Ramos (cell line): ENCODE data around the gene KDELR3.

Experiments used
- in situ Hi-C: fragments of 300-500 bp; cut with MboI; formaldehyde crosslinking; loops from one replicate; pipeline ENCODE4 v1.14.3; 2022; ENCODE audit warnings: low sequenced_read_pairs; ENCODE audit not compliant: unreplicated experiment

The KDELR3 gene

DNA sequence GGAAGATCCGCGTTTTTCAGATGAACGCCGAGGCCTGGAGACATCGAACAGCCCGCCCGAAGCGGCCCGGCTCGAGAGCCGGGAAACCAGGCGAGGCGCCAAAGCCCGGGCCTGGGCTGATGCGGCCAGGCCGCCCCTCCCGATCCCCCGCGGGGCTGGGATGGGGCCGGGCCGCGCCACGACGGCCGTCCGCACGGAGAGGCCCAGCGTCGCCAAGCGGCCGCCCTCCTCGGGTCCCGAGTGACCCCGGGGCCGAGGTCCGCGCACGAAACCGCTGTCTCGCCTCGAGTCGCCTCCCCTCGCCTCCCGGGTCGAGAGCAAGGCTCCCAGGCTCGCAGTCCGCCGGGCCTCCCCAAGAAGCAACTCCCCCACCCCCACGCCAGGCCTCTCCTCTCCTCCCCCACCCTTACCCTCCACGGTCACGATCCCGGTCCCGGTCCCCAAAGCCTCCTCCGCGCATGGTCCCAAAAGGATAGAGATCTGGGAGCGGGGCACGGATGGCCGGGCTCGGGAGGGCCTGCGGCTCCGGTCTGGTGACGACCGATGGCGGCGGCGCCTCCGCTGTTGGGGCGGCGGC, 37.7 kb downstream of the KDELR3 start:
- in situ Hi-C loops, result no loop called here

DNA sequence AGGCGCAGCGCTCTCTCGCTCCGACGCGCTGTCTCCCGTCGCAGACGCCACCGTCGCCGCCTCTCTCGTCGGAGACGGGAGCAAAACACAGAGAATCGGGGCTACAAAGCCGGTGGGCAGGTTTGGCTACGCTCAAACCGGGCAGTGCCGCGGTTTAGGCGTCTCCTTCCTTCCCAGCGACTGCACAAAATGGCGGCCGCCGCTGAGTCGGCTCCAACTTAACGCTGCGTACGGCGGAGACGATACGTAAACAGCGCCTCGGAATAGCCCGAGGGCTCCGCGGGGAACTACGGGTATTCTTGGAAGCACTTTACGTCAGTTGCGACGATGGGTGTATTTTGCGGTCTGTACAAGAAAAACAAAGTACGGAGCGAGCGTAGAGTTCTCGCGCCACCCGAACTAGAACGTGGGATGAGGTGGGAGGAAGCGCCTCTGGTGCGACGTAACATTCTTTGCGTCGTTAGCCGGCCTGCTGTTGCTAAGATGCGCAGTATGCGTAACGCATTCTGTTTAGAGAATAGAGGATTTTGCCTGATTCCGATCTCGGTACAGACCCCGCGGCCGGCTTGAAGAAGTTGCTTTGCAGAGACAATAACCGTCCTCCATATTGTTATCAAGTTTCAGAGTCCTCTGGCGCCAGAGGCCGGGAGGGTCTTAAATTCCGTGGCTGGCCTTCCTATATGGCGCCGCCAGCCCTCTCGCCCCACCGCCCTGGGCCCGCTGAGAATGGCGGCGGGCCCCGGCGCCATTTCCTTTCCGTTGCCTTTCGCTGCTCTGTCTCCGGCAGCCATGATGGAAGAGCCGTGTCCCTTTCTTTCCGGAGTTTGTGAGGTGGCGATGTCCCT, 38.4 kb downstream of the KDELR3 start, which contains the start of gene DDX17:
TSS of gene DDX17 (minus strand) at position 194 of the 845 bp plus-strand sequence.
- in situ Hi-C loops, result no loop called here

DNA sequence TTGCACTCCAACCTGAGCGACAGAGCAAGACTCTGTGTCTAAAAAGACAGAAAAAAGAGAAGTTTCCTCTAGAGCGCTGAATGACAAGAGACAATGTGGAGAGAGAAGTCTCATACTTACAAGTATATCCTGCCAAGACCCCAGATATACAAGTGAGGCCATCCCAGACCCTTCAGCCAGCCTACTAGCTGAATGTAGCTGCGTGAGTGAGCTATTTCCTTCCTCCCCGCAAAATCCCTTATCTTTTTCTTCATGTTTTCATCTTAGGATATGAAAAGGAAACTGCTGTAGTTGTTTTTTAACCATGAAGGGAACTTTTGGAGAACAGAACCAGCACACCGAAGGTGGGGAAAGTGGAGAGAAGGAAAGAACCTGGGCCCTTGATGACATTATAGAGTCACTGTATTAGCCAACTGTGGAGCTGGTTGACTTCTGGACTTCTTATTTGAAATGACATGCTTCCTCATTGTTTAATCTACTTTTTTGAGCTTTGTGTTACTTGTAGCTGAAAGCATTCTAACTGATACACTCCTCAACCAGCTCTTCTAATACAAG, 42.6 kb downstream of the KDELR3 start:
- in situ Hi-C loops, result no loop called here

DNA sequence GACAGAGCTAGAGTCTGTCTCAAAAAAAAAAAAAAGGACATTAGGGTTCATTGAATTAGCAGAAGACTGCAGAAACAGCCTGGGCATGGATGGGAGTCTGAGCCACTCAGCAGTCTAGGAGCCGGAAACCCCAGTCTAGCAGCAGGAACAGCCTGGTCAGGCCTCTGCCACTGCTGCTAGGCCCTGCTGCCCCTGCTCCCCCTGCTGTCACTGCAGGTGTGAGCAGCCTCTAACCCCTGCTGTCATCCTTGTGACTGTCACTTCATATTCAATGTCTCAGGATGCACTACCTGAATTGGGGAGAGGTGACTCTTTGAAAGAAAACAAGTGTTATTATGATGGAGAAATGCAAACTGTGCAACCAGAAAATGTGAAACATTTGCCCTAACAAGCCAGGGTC, 45.2 kb downstream of the KDELR3 start:
- in situ Hi-C loops, result no loop called here

DNA sequence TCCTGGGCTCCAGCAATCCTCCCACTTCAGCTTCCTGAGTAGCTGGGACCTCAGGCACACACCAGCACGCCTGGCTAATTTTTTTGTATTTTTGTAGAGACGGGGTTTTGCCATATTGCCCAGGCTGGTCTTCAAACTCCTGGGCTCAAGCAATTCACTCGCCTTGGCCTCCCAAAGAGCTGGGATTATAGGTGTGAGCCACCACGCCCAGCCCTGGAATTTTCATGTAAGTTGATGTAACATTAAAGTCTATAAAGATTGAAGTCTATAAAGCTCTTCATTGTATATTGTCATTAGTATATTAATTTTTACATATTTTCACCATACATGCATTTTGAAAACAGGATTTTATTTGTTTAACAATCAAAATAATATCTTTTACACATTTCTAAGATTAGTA, 50.7 kb downstream of the KDELR3 start:
- in situ Hi-C loops, result no loop called here

DNA sequence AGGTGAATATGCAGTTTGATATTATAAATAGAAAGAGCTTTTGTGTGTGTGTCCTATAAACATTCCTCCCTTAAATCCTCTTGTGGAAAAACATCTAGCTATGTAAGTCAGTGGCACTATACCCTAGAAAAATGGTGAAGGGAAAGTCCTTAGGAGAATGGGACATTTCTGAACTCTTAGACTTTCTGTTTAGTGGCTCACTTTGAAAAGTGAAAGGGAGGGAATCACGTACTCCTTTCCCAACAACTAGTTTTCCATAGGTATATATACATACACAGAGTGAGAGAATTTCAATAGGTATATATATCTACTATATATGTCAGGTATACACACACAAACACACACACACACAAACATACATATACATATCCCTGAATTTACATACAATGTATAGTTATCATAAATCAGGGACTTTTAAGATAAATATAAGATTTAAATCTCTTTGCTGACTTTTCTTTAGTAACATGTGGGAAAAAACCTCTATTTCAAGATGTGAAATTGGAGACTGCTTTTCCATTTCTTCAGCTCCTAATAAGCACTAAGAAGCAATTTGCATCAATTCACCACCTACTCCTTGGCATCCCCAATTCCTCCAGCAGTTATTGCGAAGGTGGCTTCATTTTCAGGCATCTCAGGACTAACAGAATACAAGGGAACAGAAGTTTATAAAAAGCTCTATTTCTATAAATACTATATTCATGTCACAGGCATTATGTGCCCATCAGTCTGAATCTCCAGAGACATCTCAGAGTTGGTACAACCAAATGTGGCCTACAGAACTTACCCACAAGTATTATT, 51.8 kb downstream of the KDELR3 start:
- in situ Hi-C loops, result no loop called here

DNA sequence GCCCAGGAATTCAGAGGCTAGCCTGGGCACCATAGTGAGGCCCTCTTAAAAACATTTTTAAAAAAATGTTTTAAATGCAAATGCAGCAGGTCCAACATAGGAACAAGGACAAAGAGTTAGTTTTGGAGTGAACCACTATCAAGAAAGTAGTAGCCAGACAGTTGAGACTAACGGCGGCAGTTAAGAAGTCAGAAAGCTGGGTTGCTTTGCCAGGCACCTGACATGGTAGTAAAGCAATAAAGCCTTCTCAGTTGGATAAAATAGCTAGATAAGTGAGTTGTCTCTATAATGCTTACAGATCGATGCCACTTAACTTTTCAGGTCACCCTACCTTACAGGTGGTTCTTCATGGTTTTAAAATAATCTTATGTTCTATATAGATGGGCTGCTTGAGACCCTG, 55.1 kb downstream of the KDELR3 start:
- in situ Hi-C loops, result no loop called here

DNA sequence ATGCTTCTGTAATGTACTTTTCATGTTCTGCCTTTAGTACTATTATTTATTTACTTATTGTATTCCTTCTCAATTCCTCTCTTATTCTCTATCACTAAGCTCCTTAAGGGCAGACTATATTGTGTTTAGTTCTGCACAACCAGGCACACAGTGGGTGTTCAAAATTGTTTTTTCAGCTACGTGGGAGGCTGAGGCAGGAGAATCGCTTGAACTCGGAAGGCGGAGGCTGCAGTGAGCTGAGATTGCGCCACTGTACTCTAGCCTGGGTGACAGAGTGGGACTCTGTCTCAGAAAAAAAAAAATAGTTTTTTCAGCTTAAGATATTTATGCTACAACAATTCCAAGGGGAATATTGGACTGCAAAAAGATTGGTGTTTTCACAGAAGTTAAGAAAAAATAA, 55.6 kb downstream of the KDELR3 start:
- in situ Hi-C loops, result no loop called here

DNA sequence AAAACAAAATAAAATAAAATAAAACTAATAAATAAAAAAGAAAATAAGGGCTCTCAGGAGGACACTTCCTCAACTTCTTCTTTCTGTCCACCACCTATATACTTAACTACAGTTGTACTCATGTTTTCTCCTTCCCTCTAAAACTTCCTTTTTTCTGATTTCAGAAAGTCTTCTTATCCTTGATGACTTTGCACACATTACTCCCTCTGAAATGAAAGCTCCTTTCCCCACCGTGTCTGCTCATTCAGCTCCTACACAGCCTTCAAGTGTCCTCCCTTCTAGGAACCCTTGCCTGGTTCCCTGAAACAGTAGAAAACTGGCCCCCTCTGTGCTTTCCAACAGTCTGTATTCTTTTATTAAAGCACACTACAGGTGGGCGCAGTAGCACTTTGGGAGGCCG, 56.5 kb downstream of the KDELR3 start:
- in situ Hi-C loops, result no loop called here

DNA sequence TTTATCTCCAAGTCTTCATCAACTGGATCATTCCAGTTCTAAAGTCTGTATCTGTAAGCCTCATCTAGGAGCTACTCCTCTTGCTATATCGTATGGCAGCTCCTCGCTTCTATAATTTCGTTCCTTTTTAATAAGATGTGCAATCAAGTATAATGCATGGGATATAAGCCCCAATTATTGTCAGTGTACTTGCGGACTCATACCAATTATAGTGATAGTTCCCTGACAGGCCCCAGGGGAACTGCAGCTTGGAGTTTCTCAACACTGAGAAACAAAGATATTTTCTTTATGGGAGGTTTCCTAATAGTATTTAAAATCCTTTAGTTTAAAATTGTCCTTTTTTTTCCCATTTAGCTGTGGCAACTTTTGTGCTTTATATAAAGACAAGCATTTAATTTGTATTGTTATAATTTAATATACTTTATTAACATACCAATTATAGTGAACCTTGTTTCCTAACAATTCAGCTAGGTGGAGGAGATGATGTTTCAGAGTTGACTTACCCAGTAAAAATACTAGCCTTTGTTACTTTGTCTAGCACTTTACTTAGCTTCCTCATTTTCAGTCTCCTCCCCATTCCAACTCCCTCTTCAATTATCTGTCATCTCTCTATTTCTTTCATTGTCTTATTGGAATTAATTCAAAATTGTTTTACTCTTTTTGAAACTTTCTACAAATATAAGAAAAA, 63.5 kb downstream of the KDELR3 start:
- in situ Hi-C loops, result no loop called here
